Sigmoid colon (tissue), 7 donors: ENCODE results near the gene KCNE5. TPM values are rescaled to one million over a fixed set of nuclear protein-coding genes. Genes with fewer than 3 reads are reported as not detected.

Experiments
- DNase-seq: peaks from one replicate; pipeline ENCODE4 v3.0.0-alpha.2; 2019
- H3K27ac ChIP-seq, 4 donors: fragments of 200-600 bp; sonication (generic); one replicate each; pipeline ENCODE4 v1.5.1; 2016 to 2019; ENCODE audit warnings: mild to moderate bottlenecking in 1 of 4
- H3K27me3 ChIP-seq, 3 donors: fragments of 200-600 bp; sonication (generic); one replicate each; pipeline ENCODE4 v1.5.1; 2019; ENCODE audit warnings: mild to moderate bottlenecking in 1 of 3
- H3K36me3 ChIP-seq, 4 donors: fragments of 200-600 bp; sonication (generic); one replicate each; pipeline ENCODE4 v1.5.1; 2016 to 2019
- H3K4me1 ChIP-seq, 4 donors: fragments of 200-600 bp; sonication (generic); one replicate each; pipeline ENCODE4 v1.5.1; 2017 to 2019
- H3K4me3 ChIP-seq, 4 donors: fragments of 200-600 bp; sonication (generic); one replicate each; pipeline ENCODE4 v1.5.1; 2017 to 2019; ENCODE audit warnings: mild to moderate bottlenecking in 2 of 4, moderate library complexity in 1 of 4
- H3K9me3 ChIP-seq, 4 donors: fragments of 200-600 bp in 3 of 4; sonication (generic) in 3 of 4; one replicate each; pipeline versions ENCODE4 v1.5.1 to v1.6.1; 2013 to 2019
- EP300 ChIP-seq, 4 donors: sonication (generic); formaldehyde crosslinking; IDR thresholded peaks; one replicate each; pipeline ENCODE4 v1.6.1; 2017; ENCODE audit warnings: antibody characterized with exemption in 4 of 4
- POLR2A ChIP-seq, 2 donors: fragments of 450-650 bp; IDR thresholded peaks; one replicate each; pipeline ENCODE4 v1.6.1; 2016; ENCODE audit warnings: antibody characterized with exemption in 2 of 2, mild to moderate bottlenecking in 2 of 2, moderate library complexity in 2 of 2
- POLR2AphosphoS5 ChIP-seq, 4 donors: sonication (generic); formaldehyde crosslinking; IDR thresholded peaks; one replicate each; pipeline ENCODE4 v1.6.1; 2017; ENCODE audit warnings: antibody characterized with exemption in 4 of 4
- WGBS, 2 donors: extraction: QIAGEN DNeasy Blood & Tissue Kit; methylation state at CpG; one replicate each; pipeline ENCODE4 v1.1.7; 2013; 5-methylcytosine and 5-hydroxymethylcytosine counted together
- intact Hi-C: fragments of 100-400 bp; cut with DNase I; formaldehyde crosslinking; loops from one replicate; pipeline ENCODE4 v1.15.1; 2023
- polyA plus RNA-seq, 3 donors: library from polyadenylated mRNA; stranded (reverse); fragments of 200-250 nt; gene quantifications; one replicate each; pipeline ENCODE4 v1.2.3, GENCODE V29; 2013
- total RNA-seq, 4 donors: library from RNA; depleted of rRNA; stranded (reverse); fragments of >200 nt; gene quantifications; one replicate each; pipeline ENCODE4 v1.1.0, GENCODE V29; 2016
- TF ChIP-seq, protein P1 (sequence below), 4 experiments: fragments of 450-650 bp in 3 of 4; fragments of 200-600 bp in 1 of 4; IDR thresholded peaks; one replicate each; pipeline ENCODE4 v1.5.1; 2016 to 2019; ENCODE audit warnings: antibody characterized with exemption in 4 of 4, mild to moderate bottlenecking in 3 of 4, moderate library complexity in 2 of 4
- donor health status: healthy with polysubstance abuse.
- donor health status: Bipolar disorder and iron deficiency.
- donor health status: healthy.

The KCNE5 gene
- total and polyA plus RNA-seq, 7 donors = 0.33 TPM; not detected in 6

DNA sequence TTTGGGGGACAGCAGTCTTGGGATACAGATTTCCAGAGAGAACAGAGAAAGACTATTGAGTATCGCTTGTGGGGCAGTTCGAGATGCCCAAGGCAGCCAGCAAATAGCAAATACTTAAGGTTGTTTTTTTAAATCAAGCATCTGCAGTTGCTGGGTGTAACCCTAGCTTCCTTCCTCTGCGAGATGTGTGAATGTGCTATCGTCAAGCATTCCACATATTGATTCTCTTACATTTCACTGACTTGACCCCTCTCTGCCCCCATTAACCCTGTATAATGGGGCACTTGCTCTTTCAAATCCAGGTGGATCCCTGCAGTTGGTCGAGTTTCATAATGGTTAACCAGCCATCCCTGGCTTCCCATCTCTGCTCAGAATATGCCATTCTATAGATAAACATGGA is 23.5 kb downstream of the KCNE5 start:
- WGBS, 2 donors = 62 to 65% methylated on average over 5 of the region's 5 CpGs
- Histone ChIP-seq H3K27me3 (no peaks in the 10 kb centered on the region), H3K36me3 (no peaks in the 10 kb centered on the region), H3K9me3 (no peaks in the 10 kb centered on the region), H3K4me3 (no peak overlapping the region), H3K27ac (no peak overlapping the region), H3K4me1 (no peaks in the 10 kb centered on the region)
- no peak for TF ChIP-seq EP300 (IDR thresholded peaks at IDR 0.05)
- TF ChIP-seq, protein P1, sequence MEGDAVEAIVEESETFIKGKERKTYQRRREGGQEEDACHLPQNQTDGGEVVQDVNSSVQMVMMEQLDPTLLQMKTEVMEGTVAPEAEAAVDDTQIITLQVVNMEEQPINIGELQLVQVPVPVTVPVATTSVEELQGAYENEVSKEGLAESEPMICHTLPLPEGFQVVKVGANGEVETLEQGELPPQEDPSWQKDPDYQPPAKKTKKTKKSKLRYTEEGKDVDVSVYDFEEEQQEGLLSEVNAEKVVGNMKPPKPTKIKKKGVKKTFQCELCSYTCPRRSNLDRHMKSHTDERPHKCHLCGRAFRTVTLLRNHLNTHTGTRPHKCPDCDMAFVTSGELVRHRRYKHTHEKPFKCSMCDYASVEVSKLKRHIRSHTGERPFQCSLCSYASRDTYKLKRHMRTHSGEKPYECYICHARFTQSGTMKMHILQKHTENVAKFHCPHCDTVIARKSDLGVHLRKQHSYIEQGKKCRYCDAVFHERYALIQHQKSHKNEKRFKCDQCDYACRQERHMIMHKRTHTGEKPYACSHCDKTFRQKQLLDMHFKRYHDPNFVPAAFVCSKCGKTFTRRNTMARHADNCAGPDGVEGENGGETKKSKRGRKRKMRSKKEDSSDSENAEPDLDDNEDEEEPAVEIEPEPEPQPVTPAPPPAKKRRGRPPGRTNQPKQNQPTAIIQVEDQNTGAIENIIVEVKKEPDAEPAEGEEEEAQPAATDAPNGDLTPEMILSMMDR (IDR thresholded peaks at IDR 0.05) = no peak
- intact Hi-C loops = no loop called here
- DNase-seq = no peak

DNA sequence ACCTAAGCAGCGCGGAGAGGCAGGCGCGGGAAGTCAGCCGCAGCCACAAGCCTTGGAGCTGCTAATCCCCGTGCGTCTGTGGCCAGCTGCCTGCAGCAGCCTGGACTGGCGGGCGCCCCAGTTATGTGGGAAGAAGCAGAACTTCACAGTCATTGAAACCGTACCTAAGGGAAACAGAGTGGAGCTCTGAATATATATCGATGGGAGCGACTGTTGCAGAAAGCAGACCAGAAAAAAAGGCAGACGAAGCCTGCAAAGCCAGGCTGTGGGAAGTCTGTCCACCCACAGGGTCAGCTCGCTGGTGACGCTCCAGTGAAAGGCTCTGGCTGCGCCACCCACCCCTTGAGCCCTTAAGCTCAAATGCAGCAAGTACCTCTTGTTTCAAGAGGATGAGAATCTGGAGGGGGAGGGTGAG is 24.7 kb downstream of the KCNE5 start:
- Histone ChIP-seq H3K4me1 (no peaks in the 10 kb centered on the region), H3K9me3 (no peaks in the 10 kb centered on the region), H3K27ac (no peak overlapping the region), H3K4me3 (no peak overlapping the region), H3K27me3 (no peaks in the 10 kb centered on the region), H3K36me3 (no peaks in the 10 kb centered on the region)
- 15 to 33% methylated on average over 16 of the region's 16 CpGs for WGBS, 2 donors
- intact Hi-C loops = no loop called here
- TF ChIP-seq, protein P1 (IDR thresholded peaks at IDR 0.05) = no peak
- no peak for TF ChIP-seq POLR2AphosphoS5 (IDR thresholded peaks at IDR 0.05)
- TF ChIP-seq EP300 (IDR thresholded peaks at IDR 0.05) = no peak
- no peak for TF ChIP-seq POLR2A (IDR thresholded peaks at IDR 0.05)
- no peak for DNase-seq

DNA sequence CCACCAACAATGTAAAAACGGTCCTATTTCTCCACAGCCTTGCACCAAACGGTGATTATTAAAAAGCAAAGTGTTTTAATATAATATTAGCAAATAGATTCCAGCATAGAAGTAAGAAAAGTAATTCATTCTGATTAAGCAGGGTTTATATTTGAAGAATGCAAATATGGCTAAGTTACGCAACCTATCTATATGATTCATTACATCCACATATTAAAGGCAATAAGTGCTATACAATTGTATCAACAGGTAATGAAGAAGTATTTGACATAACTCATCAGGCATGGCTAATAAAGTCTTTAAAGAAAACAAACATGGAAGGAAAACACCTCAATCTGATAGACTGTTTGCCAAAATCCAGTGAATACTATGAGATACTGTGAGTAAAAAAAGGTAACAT is 29.0 kb downstream of the KCNE5 start:
- no peaks in the 10 kb centered on the region for H3K36me3 ChIP-seq
- no peak for DNase-seq
- no peaks in the 10 kb centered on the region for H3K9me3 ChIP-seq
- no peak overlapping the region for H3K4me3 ChIP-seq
- H3K4me1 ChIP-seq = no peaks in the 10 kb centered on the region
- WGBS, 2 donors = 80 to 87% methylated on average over 3 of the region's 3 CpGs
- TF ChIP-seq POLR2AphosphoS5 (IDR thresholded peaks at IDR 0.05) (no peak), EP300 (IDR thresholded peaks at IDR 0.05) (no peak), POLR2A (IDR thresholded peaks at IDR 0.05) (no peak)
- TF ChIP-seq, protein P1 (IDR thresholded peaks at IDR 0.05) = no peak
- H3K27ac ChIP-seq = no peak overlapping the region
- intact Hi-C loops = no loop called here
- H3K27me3 ChIP-seq = no peaks in the 10 kb centered on the region

DNA sequence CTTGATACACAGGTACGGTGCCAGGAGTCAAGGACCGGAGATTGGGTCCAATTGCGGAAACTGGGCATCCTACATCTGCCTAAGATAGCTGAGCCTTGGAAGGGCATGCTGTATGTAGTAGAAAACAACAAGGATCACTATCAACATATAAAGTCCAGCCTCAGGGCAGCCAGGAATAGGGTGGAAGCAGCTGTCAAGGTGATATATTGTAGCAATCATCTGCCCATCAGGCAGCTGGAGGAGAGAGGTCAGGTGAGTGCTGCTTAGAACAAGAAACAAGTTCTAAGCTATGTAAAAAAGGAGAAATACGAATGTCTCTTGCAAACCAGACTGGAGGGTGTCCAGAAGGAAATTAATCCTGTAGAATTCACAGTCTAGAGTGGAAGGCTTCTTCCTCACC is 34.8 kb downstream of the KCNE5 start:
- intact Hi-C loops = no loop called here
- Histone ChIP-seq H3K27ac (no peak overlapping the region), H3K9me3 (no peaks in the 10 kb centered on the region), H3K4me1 (no peaks in the 10 kb centered on the region), H3K27me3 (no peaks in the 10 kb centered on the region), H3K4me3 (no peak overlapping the region), H3K36me3 (no peaks in the 10 kb centered on the region)
- TF ChIP-seq, protein P1 (IDR thresholded peaks at IDR 0.05) = no peak
- TF ChIP-seq EP300 (IDR thresholded peaks at IDR 0.05) (no peak), POLR2A (IDR thresholded peaks at IDR 0.05) (no peak), POLR2AphosphoS5 (IDR thresholded peaks at IDR 0.05) (no peak)
- WGBS, 2 donors = 70 to 81% methylated on average over 4 of the region's 4 CpGs
- DNase-seq = no peak

DNA sequence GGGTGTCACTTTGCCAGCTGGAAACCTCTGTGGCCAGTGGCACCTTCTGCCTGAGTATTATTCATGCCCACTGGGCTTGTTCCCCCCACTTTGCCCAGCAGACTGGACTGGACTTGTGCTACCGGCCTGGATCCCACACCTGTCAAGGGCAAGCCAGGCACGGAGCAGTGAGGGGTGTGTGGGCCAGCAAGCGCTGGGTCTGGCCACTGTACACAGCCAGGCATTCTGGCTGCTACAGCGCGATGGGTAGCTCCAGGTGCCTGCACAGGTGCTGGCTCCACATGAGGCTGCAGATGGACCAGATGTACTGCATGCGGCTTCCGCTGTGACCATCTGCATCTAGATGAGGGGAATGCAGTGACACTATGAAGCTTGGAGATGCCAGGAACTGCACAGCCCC is 39.5 kb downstream of the KCNE5 start:
- Histone ChIP-seq H3K27ac (no peak overlapping the region), H3K4me3 (no peak overlapping the region), H3K9me3 (no peaks in the 10 kb centered on the region), H3K4me1 (no peaks in the 10 kb centered on the region), H3K36me3 (no peaks in the 10 kb centered on the region), H3K27me3 (no peaks in the 10 kb centered on the region)
- intact Hi-C loops = no loop called here
- 92 to 93% methylated on average over 7 of the region's 7 CpGs for WGBS, 2 donors
- DNase-seq = no peak
- TF ChIP-seq EP300 (IDR thresholded peaks at IDR 0.05) (no peak), POLR2AphosphoS5 (IDR thresholded peaks at IDR 0.05) (no peak), POLR2A (IDR thresholded peaks at IDR 0.05) (no peak)
- TF ChIP-seq, protein P1 (IDR thresholded peaks at IDR 0.05) = no peak
